ENCODE data around the gene PPHLN1.

PPHLN1 gene

GRCh38 chr12:42468341-42468821 lies 142.4 kb downstream of the PPHLN1 start:
- Histone ChIP-seq H3K36me3 (ENCODE audit: control insufficient read depth, insufficient read depth, low read length) (peaks cover 82% of the 10 kb centered on the region), H3K4me3 (ENCODE audit: low read depth, low read length) (no peak overlapping the region), H3K27ac (ENCODE audit: low read depth, low read length) (no peak overlapping the region), H3K9me3 (ENCODE audit: control insufficient read depth, insufficient read depth, low read length) (no peaks in the 10 kb centered on the region), H3K4me1 (ENCODE audit: control insufficient read depth, insufficient read depth, low read length) (peaks cover 27% of the 10 kb centered on the region), H3K27me3 (ENCODE audit: control insufficient read depth, insufficient read depth, low read length) (no peaks in the 10 kb centered on the region), H3K9ac (ENCODE audit: low read depth, low read length) (no peak overlapping the region)

DNA sequence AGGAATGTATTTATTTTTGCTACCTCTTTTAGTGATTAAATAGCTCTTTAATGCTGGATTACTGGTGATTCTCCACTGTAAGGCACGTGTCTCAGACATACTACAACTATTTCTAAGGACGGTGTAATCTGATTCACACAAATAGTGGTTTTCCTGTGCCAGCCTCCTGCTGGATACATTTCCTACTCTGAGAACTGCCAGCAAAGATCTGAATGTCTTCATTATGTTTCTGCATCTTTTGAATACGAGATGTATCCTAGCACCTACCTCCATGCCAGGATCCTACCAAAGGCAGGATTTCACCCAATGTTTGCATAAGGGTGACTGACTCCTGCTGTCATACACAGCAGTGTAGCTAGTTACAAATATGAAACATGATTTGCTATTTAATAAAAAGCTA lies 143.0 kb downstream of the PPHLN1 start:
- Histone ChIP-seq H3K36me3 (ENCODE audit: control insufficient read depth, insufficient read depth, low read length) (peaks cover 76% of the 10 kb centered on the region), H3K27me3 (ENCODE audit: control insufficient read depth, insufficient read depth, low read length) (no peaks in the 10 kb centered on the region), H3K4me3 (ENCODE audit: low read depth, low read length) (no peak overlapping the region), H3K9ac (ENCODE audit: low read depth, low read length) (no peak overlapping the region), H3K27ac (ENCODE audit: low read depth, low read length) (no peak overlapping the region), H3K9me3 (ENCODE audit: control insufficient read depth, insufficient read depth, low read length) (no peaks in the 10 kb centered on the region), H3K4me1 (ENCODE audit: control insufficient read depth, insufficient read depth, low read length) (peaks cover 31% of the 10 kb centered on the region)

DNA sequence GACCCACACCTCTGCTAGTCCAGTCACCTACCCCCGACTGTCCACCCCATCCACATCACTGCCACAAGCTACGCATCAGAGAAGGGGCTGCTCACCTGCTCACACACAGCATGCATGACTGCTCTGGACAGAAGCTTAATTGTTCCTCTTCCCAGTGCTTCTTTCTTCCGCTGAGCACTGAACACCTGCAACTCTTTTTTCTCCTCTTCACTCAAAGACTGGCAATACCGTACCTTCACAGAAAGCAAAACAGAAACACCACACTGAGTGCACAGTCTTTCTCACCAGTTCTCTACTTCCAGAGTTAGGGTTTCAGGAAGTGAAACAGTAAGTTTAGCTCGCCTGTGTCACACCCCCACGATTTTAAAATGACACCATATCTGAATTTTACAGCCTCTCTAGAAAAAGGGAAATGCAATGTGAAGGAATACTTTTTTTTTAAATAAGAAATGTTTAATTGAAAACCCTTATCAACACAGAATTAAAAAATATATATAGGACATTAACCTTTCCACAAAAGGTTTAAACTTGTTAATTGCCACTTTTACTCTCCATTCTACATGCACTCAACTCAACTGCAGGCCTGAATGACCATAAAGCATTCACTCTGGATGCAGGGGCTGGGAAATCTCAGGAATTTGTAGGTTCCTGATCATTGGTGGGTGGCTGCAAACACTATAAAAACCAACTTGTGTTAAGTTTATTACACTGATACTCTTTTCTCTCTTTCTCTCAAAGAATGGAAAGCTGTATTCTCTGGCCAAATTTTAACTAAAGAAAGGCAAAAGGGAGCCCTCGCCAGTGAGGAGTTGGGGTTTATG lies 143.6 kb downstream of the PPHLN1 start:
- Histone ChIP-seq H3K9me3 (ENCODE audit: control insufficient read depth, insufficient read depth, low read length) (no peaks in the 10 kb centered on the region), H3K27ac (ENCODE audit: low read depth, low read length) (no peak overlapping the region), H3K4me1 (ENCODE audit: control insufficient read depth, insufficient read depth, low read length) (peaks cover 36% of the 10 kb centered on the region), H3K36me3 (ENCODE audit: control insufficient read depth, insufficient read depth, low read length) (peaks cover 70% of the 10 kb centered on the region), H3K4me3 (ENCODE audit: low read depth, low read length) (no peak overlapping the region), H3K27me3 (ENCODE audit: control insufficient read depth, insufficient read depth, low read length) (no peaks in the 10 kb centered on the region), H3K9ac (ENCODE audit: low read depth, low read length) (no peak overlapping the region)

GRCh38 chr12:42472376-42472775 lies 146.4 kb downstream of the PPHLN1 start:
- H3K9me3 ChIP-seq (ENCODE audit: control insufficient read depth, insufficient read depth, low read length): no peaks in the 10 kb centered on the region
- no peaks in the 10 kb centered on the region for H3K27me3 ChIP-seq (ENCODE audit: control insufficient read depth, insufficient read depth, low read length)
- H3K4me1 ChIP-seq (ENCODE audit: control insufficient read depth, insufficient read depth, low read length): peaks cover 45% of the 10 kb centered on the region
- peaks cover 47% of the 10 kb centered on the region for H3K36me3 ChIP-seq (ENCODE audit: control insufficient read depth, insufficient read depth, low read length)
- H3K4me3 ChIP-seq (ENCODE audit: low read depth, low read length): no peak overlapping the region
- H3K27ac ChIP-seq (ENCODE audit: low read depth, low read length): peak overlapping the region; percentile 63
- H3K9ac ChIP-seq (ENCODE audit: low read depth, low read length): no peak overlapping the region

DNA sequence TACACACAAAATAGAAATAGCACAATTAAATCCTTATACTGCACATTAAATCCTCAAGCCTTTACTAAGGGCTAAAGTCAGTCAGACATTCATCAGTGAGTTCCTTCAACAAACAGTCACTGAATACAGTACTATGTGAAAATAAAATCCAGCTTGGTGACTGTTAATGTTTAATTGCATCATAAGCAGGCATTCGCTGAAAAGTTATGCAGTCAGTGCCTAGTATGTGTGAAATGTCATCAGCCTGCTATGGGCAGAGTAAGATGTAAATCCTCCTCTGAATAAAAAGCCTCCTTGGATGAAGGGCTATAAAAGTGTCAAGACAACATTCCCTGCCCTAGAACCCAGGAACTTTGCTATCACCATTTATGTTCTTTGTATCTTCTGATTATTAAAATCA lies 147.2 kb downstream of the PPHLN1 start:
- Histone ChIP-seq H3K36me3 (ENCODE audit: control insufficient read depth, insufficient read depth, low read length) (peaks cover 41% of the 10 kb centered on the region), H3K27me3 (ENCODE audit: control insufficient read depth, insufficient read depth, low read length) (no peaks in the 10 kb centered on the region), H3K4me3 (ENCODE audit: low read depth, low read length) (no peak overlapping the region), H3K9ac (ENCODE audit: low read depth, low read length) (no peak overlapping the region), H3K27ac (ENCODE audit: low read depth, low read length) (peak overlapping the region; percentile 63), H3K4me1 (ENCODE audit: control insufficient read depth, insufficient read depth, low read length) (peaks cover 51% of the 10 kb centered on the region), H3K9me3 (ENCODE audit: control insufficient read depth, insufficient read depth, low read length) (no peaks in the 10 kb centered on the region)

DNA sequence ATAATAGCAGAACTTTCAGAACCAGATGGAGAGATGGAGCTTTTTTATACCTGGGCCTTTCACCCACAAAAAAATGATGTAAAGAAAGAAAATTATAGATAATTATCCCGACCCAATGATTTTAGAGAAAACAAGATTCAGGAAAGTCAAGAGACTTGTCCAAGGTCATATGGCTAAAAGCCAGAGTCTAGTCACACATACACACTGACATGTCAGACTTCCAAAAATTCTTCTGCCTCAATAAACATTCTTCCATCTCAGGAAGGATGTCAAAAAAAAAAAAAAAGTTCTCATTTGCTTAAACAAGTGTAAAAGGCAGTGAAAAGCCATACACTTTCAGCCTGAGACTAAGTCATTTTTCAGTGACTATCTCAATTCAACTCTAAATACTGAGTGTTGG lies 147.6 kb downstream of the PPHLN1 start:
- Histone ChIP-seq H3K27ac (ENCODE audit: low read depth, low read length) (no peak overlapping the region), H3K4me1 (ENCODE audit: control insufficient read depth, insufficient read depth, low read length) (peaks cover 55% of the 10 kb centered on the region)

DNA sequence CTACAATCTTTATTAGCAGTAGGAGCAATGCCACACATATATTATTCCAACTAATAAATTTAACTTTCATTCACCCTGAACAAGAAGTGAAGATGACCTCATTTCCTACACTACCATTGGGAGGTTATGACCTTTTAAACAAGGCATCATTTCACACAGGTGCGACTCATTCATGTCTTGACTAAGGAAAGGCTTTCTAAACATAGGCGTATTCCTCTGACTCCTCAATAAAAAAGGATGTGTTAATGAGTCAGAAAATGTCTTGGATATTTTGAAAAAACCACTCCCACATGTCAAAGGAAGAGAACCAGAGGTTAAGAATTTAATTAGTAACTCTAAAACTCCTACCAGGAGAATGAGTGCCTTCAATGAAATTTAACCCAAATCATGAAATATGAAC lies 148.4 kb downstream of the PPHLN1 start:
- Histone ChIP-seq H3K4me3 (ENCODE audit: low read depth, low read length) (no peak overlapping the region), H3K36me3 (ENCODE audit: control insufficient read depth, insufficient read depth, low read length) (peaks cover 29% of the 10 kb centered on the region), H3K27me3 (ENCODE audit: control insufficient read depth, insufficient read depth, low read length) (no peaks in the 10 kb centered on the region), H3K4me1 (ENCODE audit: control insufficient read depth, insufficient read depth, low read length) (peaks cover 62% of the 10 kb centered on the region), H3K9me3 (ENCODE audit: control insufficient read depth, insufficient read depth, low read length) (no peaks in the 10 kb centered on the region), H3K27ac (ENCODE audit: low read depth, low read length) (no peak overlapping the region), H3K9ac (ENCODE audit: low read depth, low read length) (no peak overlapping the region)

More for the DNA sequence above, 147.6 kb downstream of the PPHLN1 start:
- H3K9me3 ChIP-seq (ENCODE audit: control insufficient read depth, insufficient read depth, low read length): no peaks in the 10 kb centered on the region
- no peak overlapping the region for H3K9ac ChIP-seq (ENCODE audit: low read depth, low read length)
- no peak overlapping the region for H3K4me3 ChIP-seq (ENCODE audit: low read depth, low read length)
- H3K27me3 ChIP-seq (ENCODE audit: control insufficient read depth, insufficient read depth, low read length): no peaks in the 10 kb centered on the region
- peaks cover 37% of the 10 kb centered on the region for H3K36me3 ChIP-seq (ENCODE audit: control insufficient read depth, insufficient read depth, low read length)

- Histone ChIP-seq H3K36me3 (ENCODE audit: control insufficient read depth, insufficient read depth, low read length) (peaks cover 21% of the 10 kb centered on the region), H3K9me3 (ENCODE audit: control insufficient read depth, insufficient read depth, low read length) (no peaks in the 10 kb centered on the region), H3K27me3 (ENCODE audit: control insufficient read depth, insufficient read depth, low read length) (no peaks in the 10 kb centered on the region), H3K4me1 (ENCODE audit: control insufficient read depth, insufficient read depth, low read length) (peaks cover 62% of the 10 kb centered on the region), H3K9ac (ENCODE audit: low read depth, low read length) (no peak overlapping the region), H3K27ac (ENCODE audit: low read depth, low read length) (no peak overlapping the region), H3K4me3 (ENCODE audit: low read depth, low read length) (no peak overlapping the region)
Measured at GRCh38 chr12:42475106-42475505, 149.1 kb downstream of the PPHLN1 start.

- Histone ChIP-seq H3K36me3 (ENCODE audit: control insufficient read depth, insufficient read depth, low read length) (0 out of 2 replicates have a peak, but pooled peaks cover 2% of the 10 kb centered on the region), H3K4me1 (ENCODE audit: control insufficient read depth, insufficient read depth, low read length) (peaks cover 57% of the 10 kb centered on the region), H3K27me3 (ENCODE audit: control insufficient read depth, insufficient read depth, low read length) (peaks cover 15% of the 10 kb centered on the region), H3K4me3 (ENCODE audit: low read depth, low read length) (no peak overlapping the region), H3K9ac (ENCODE audit: low read depth, low read length) (no peak overlapping the region), H3K27ac (ENCODE audit: low read depth, low read length) (no peak overlapping the region), H3K9me3 (ENCODE audit: control insufficient read depth, insufficient read depth, low read length) (no peaks in the 10 kb centered on the region)
Measured at GRCh38 chr12:42477941-42478340, 152.0 kb downstream of the PPHLN1 start.

GRCh38 chr12:42481368-42481767 lies 155.4 kb downstream of the PPHLN1 start:
- peaks cover 52% of the 10 kb centered on the region for H3K4me1 ChIP-seq (ENCODE audit: control insufficient read depth, insufficient read depth, low read length)

DNA sequence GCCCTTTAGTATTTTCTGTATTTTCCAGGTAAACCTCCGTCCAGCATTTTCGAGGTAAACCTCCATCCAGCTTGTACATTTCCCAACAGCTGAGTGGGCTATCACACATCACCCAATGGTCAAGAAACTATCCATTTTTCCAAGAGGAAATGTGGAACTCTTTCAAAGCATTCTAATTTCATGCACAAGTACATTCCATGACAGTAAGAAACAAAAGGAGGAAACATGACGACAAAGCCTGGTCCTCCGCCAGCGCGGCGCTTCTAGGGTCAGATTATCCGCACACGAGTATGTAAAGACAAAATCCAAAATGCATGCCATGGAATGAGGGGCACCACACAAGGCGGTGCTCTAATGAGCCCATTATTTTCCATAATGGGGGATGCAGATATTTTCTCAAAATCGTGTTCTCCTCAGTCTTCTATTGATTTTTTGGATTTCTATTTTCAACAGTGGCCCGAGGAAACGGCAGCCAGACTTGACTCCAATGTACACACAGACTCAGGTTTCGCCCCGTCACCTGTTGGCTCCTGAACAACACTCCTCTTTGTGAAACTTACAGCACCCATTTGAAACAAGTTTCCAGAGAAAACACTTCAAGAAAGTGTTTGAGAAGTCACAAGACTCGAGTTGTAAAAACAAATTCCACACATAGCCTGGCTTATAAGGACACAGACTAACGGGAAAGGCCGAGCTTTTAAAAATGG lies 156.2 kb downstream of the PPHLN1 start:
- Histone ChIP-seq H3K4me3 (ENCODE audit: low read depth, low read length) (peak overlapping the region; percentile 93), H3K4me1 (ENCODE audit: control insufficient read depth, insufficient read depth, low read length) (peaks cover 61% of the 10 kb centered on the region), H3K27me3 (ENCODE audit: control insufficient read depth, insufficient read depth, low read length) (peaks cover 24% of the 10 kb centered on the region), H3K27ac (ENCODE audit: low read depth, low read length) (peak overlapping the region; percentile 48), H3K9me3 (ENCODE audit: control insufficient read depth, insufficient read depth, low read length) (no peaks in the 10 kb centered on the region), H3K9ac (ENCODE audit: low read depth, low read length) (peak overlapping the region; percentile 29), H3K36me3 (ENCODE audit: control insufficient read depth, insufficient read depth, low read length) (0 out of 2 replicates have a peak, but pooled peaks cover 2% of the 10 kb centered on the region)

More at GRCh38 chr12:42481368-42481767, 155.4 kb downstream of the PPHLN1 start:
- H3K9ac ChIP-seq (ENCODE audit: low read depth, low read length): no peak overlapping the region
- H3K36me3 ChIP-seq (ENCODE audit: control insufficient read depth, insufficient read depth, low read length): 0 out of 2 replicates have a peak, but pooled peaks cover 2% of the 10 kb centered on the region
- no peaks in the 10 kb centered on the region for H3K9me3 ChIP-seq (ENCODE audit: control insufficient read depth, insufficient read depth, low read length)
- H3K27me3 ChIP-seq (ENCODE audit: control insufficient read depth, insufficient read depth, low read length): peaks cover 15% of the 10 kb centered on the region
- peak overlapping the region; percentile 93 for H3K4me3 ChIP-seq (ENCODE audit: low read depth, low read length)
- H3K27ac ChIP-seq (ENCODE audit: low read depth, low read length): peak overlapping the region; percentile 48
